ENCODE data around the gene UNC5C. TPM values are rescaled to one million over a fixed set of nuclear protein-coding genes. Genes with fewer than 3 reads are reported as not detected.

The UNC5C gene
- total RNA-seq, 1 experiment from 2014 or later: 1.0 TPM

DNA sequence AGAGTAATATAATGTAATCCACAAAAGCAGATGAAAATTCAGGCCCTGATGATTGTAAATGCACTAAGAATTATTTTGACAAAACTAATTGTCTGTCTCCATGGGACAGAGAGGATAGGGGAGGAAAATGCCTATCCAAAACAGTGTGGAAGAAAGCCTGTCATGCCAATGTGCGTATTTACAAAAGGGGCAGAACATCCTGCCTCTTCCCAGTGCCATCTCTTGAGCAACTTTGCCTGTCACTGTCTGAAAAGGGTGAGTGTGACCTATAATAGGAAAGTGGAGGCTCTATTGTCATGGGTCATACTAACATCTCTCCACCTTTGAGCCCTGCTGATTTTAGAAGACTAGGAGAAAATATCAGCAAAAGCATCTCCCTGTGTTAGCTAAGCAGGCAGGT lies 264.1 kb downstream of the UNC5C start (continued):
- no peak for TF ChIP-seq CREB1 (CRISPR knock-in tag; IDR thresholded peaks at IDR 0.05)

GRCh38 chr4:95283320-95283719 lies 265.5 kb downstream of the UNC5C start:
- H3K9me3 Mint-ChIP-seq: peaks cover under 1% of the 10 kb centered on the region; the same call in 1 of the 2 replicates
- H3K4me1 Mint-ChIP-seq: peaks cover 7% of the 10 kb centered on the region
- no peaks in the 10 kb centered on the region for H3K27me3 Mint-ChIP-seq (ENCODE audit: low read depth)
- H3K4me3 Mint-ChIP-seq: no peak overlapping the region
- H3K36me3 Mint-ChIP-seq: peaks cover under 1% of the 10 kb centered on the region; the same call in 1 of the 2 replicates
- ATAC-seq: no peak
- TF ChIP-seq PREB (CRISPR knock-in tag; IDR thresholded peaks at IDR 0.05; ENCODE audit: borderline replicate concordance) (no peak), SMAD4 (CRISPR knock-in tag; IDR thresholded peaks at IDR 0.05) (no peak), GTF2I (CRISPR knock-in tag; conservative IDR thresholded peaks at IDR 0.05) (no peak), TCF7 (CRISPR knock-in tag; IDR thresholded peaks at IDR 0.05; ENCODE audit: low read depth) (no peak), ZNF423 (CRISPR knock-in tag; IDR thresholded peaks at IDR 0.05) (no peak), ZNF532 (CRISPR knock-in tag; IDR thresholded peaks at IDR 0.05; ENCODE audit: borderline replicate concordance) (no peak), ZNF138 (CRISPR knock-in tag; conservative IDR thresholded peaks at IDR 0.05) (no peak), JAZF1 (CRISPR knock-in tag; IDR thresholded peaks at IDR 0.05) (no peak), JUN (CRISPR knock-in tag; IDR thresholded peaks at IDR 0.05) (no peak), ZBTB43 (CRISPR knock-in tag; IDR thresholded peaks at IDR 0.05) (no peak), ELF4 (CRISPR knock-in tag; IDR thresholded peaks at IDR 0.05; ENCODE audit: low read depth) (no peak)
- TF ChIP-seq, protein P1, sequence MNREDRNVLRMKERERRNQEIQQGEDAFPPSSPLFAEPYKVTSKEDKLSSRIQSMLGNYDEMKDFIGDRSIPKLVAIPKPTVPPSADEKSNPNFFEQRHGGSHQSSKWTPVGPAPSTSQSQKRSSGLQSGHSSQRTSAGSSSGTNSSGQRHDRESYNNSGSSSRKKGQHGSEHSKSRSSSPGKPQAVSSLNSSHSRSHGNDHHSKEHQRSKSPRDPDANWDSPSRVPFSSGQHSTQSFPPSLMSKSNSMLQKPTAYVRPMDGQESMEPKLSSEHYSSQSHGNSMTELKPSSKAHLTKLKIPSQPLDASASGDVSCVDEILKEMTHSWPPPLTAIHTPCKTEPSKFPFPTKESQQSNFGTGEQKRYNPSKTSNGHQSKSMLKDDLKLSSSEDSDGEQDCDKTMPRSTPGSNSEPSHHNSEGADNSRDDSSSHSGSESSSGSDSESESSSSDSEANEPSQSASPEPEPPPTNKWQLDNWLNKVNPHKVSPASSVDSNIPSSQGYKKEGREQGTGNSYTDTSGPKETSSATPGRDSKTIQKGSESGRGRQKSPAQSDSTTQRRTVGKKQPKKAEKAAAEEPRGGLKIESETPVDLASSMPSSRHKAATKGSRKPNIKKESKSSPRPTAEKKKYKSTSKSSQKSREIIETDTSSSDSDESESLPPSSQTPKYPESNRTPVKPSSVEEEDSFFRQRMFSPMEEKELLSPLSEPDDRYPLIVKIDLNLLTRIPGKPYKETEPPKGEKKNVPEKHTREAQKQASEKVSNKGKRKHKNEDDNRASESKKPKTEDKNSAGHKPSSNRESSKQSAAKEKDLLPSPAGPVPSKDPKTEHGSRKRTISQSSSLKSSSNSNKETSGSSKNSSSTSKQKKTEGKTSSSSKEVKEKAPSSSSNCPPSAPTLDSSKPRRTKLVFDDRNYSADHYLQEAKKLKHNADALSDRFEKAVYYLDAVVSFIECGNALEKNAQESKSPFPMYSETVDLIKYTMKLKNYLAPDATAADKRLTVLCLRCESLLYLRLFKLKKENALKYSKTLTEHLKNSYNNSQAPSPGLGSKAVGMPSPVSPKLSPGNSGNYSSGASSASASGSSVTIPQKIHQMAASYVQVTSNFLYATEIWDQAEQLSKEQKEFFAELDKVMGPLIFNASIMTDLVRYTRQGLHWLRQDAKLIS (CRISPR knock-in tag; IDR thresholded peaks at IDR 0.05; ENCODE audit: borderline replicate concordance): no peak
- TF ChIP-seq, protein P2, sequence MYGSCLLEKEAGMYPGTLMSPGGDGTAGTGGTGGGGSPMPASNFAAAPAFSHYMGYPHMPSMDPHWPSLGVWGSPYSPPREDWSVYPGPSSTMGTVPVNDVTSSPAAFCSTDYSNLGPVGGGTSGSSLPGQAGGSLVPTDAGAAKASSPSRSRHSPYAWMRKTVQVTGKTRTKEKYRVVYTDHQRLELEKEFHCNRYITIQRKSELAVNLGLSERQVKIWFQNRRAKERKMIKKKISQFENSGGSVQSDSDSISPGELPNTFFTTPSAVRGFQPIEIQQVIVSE (CRISPR knock-in tag; IDR thresholded peaks at IDR 0.05; ENCODE audit: borderline replicate concordance): no peak
- TF ChIP-seq, protein P3, sequence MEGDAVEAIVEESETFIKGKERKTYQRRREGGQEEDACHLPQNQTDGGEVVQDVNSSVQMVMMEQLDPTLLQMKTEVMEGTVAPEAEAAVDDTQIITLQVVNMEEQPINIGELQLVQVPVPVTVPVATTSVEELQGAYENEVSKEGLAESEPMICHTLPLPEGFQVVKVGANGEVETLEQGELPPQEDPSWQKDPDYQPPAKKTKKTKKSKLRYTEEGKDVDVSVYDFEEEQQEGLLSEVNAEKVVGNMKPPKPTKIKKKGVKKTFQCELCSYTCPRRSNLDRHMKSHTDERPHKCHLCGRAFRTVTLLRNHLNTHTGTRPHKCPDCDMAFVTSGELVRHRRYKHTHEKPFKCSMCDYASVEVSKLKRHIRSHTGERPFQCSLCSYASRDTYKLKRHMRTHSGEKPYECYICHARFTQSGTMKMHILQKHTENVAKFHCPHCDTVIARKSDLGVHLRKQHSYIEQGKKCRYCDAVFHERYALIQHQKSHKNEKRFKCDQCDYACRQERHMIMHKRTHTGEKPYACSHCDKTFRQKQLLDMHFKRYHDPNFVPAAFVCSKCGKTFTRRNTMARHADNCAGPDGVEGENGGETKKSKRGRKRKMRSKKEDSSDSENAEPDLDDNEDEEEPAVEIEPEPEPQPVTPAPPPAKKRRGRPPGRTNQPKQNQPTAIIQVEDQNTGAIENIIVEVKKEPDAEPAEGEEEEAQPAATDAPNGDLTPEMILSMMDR (IDR thresholded peaks at IDR 0.05): no peak
- TF ChIP-seq, protein P4, sequence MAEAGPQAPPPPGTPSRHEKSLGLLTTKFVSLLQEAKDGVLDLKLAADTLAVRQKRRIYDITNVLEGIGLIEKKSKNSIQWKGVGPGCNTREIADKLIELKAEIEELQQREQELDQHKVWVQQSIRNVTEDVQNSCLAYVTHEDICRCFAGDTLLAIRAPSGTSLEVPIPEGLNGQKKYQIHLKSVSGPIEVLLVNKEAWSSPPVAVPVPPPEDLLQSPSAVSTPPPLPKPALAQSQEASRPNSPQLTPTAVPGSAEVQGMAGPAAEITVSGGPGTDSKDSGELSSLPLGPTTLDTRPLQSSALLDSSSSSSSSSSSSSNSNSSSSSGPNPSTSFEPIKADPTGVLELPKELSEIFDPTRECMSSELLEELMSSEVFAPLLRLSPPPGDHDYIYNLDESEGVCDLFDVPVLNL (CRISPR knock-in tag; IDR thresholded peaks at IDR 0.05; ENCODE audit: borderline replicate concordance, low read depth): no peak
- no peak overlapping the region for H3K27ac Mint-ChIP-seq
- DNase-seq (ENCODE audit: low spot score): no peak
- POLR2A ChIA-PET: no interaction called here
- CTCF ChIA-PET: interaction anchor here (1.4 kb wide), 1 partner anchor 127 kb away, joined by 3 read pairs; no protein-coding TSS in a partner anchor
